HCT116 (cell line): Measurements from ENCODE around the gene PLEKHA8. TPM values are rescaled to one million over a fixed set of nuclear protein-coding genes. Genes with fewer than 3 reads are reported as not detected.

ENCODE experiments used
- ATAC-seq: fragments of 200-7000 bp; cut with Tn5 transposase; 2 replicates; pipeline ENCODE4 v1.9.1; 2020; ENCODE audit warnings: mild to moderate bottlenecking, moderate library complexity
- BruUV-seq: library from RNA; stranded (reverse); fragments of 400-500 nt; replicated peaks from 2 replicates; lab custom pipeline; 2021; lab: Mats Ljungman, UMichigan
- CTCF ChIA-PET: fragments of 300-600 bp; sonication (Branson Sonifier 250); formaldehyde crosslinking; loops from one replicate; lab custom pipeline; 2021; ENCODE audit warnings: antibody characterized with exemption; lab: Charles Lee
- POLR2A ChIA-PET: fragments of 300-600, 350-600 bp; sonication (Branson Sonifier 250); formaldehyde crosslinking; loops from one replicate; lab custom pipeline; 2021; ENCODE audit warnings: antibody characterized with exemption; lab: Charles Lee
- RAD21 ChIA-PET, 2 experiments: fragments of 300-600 bp; sonication (Branson Sonifier 250); formaldehyde crosslinking; loops; one replicate each; lab custom pipeline; 2023; ENCODE audit warnings: low total read pairs in 2 of 2; ENCODE audit not compliant: uncharacterized antibody in 2 of 2, unreplicated experiment in 2 of 2, low non-redundant PET in 1 of 2; lab: Charles Lee
- DNase-seq: peaks from one replicate; pipeline ENCODE4 v3.0.0-alpha.2; 2010; ENCODE audit warnings: low read depth, low spot score
- H2AFZ ChIP-seq: fragments of 200-600 bp; shearing (Covaris generic), sonication (generic); 2 replicates; pipeline ENCODE4 v1.6.1; 2017; ENCODE audit warnings: low read depth, mixed run types, mixed read lengths, antibody characterized with exemption, low read length; ENCODE audit not compliant: poor library complexity, severe bottlenecking
- H3K27ac ChIP-seq: 2 replicates; pipeline ENCODE4 v1.5.1; 2012; ENCODE audit warnings: low read depth, low read length
- H3K27me3 ChIP-seq: fragments of 200-600 bp; sonication (generic); 2 replicates; pipeline ENCODE4 v1.6.1; 2016; ENCODE audit warnings: mixed run types, low read length, mixed read lengths; ENCODE audit not compliant: insufficient read depth
- H3K36me3 ChIP-seq, 2 experiments: fragments of 200-500 bp in 1 of 2; fragments of 200-600 bp in 1 of 2; sonication (Bioruptor generic) in 1 of 2; sonication (generic) in 1 of 2; 2 replicates each; pipeline versions ENCODE4 v1.5.1 to v1.6.1; 2014 to 2016; ENCODE audit warnings: low read length in 2 of 2, inconsistent platforms in 1 of 2, mixed read lengths in 1 of 2, mixed run types in 1 of 2; ENCODE audit not compliant: insufficient read depth in 2 of 2, control insufficient read depth in 1 of 2
- H3K4me1 ChIP-seq, 2 experiments: fragments of 200-600 bp in 1 of 2; sonication (generic) in 1 of 2; 2 replicates each; pipeline versions ENCODE4 v1.5.1 to v1.6.1; 2012 to 2017; ENCODE audit warnings: low read length in 2 of 2, inconsistent platforms in 1 of 2, mild to moderate bottlenecking in 1 of 2, mixed read lengths in 1 of 2, mixed run types in 1 of 2, moderate library complexity in 1 of 2; ENCODE audit not compliant: insufficient read depth in 2 of 2, control insufficient read depth in 1 of 2
- H3K4me2 ChIP-seq: fragments of 200-600 bp; sonication (generic); 2 replicates; pipeline ENCODE4 v1.6.1; 2017; ENCODE audit warnings: mixed run types, low read length, mixed read lengths
- H3K4me3 ChIP-seq, 2 experiments: fragments of 200-600 bp in 1 of 2; sonication (generic) in 1 of 2; replicated peaks in 1 of 2; 2 replicates each; pipeline ENCODE4 v1.5.1; 2011 to 2016; ENCODE audit warnings: low read length in 2 of 2, control low read depth in 1 of 2, low read depth in 1 of 2, mild to moderate bottlenecking in 1 of 2, mixed read lengths in 1 of 2, mixed run types in 1 of 2
- H3K79me2 ChIP-seq: fragments of 200-600 bp; sonication (generic); 2 replicates; pipeline ENCODE4 v1.6.1; 2017; ENCODE audit warnings: mild to moderate bottlenecking, mixed run types, low read length, moderate library complexity, mixed read lengths; ENCODE audit not compliant: insufficient read depth
- H3K9ac ChIP-seq: fragments of 200-600 bp; sonication (generic); 2 replicates; pipeline ENCODE4 v1.6.1; 2016; ENCODE audit warnings: low read length, mixed read lengths
- H3K9me2 ChIP-seq: fragments of 200-600 bp; sonication (generic), shearing (Covaris generic); 2 replicates; pipeline ENCODE4 v1.6.1; 2017; ENCODE audit warnings: mixed run types, mild to moderate bottlenecking, moderate library complexity; ENCODE audit not compliant: insufficient read depth
- H3K9me3 ChIP-seq, 2 experiments: fragments of 200-500 bp in 1 of 2; fragments of 200-600 bp in 1 of 2; sonication (Bioruptor generic) in 1 of 2; sonication (generic) in 1 of 2; 2 replicates each; pipeline ENCODE4 v1.6.1; 2014 to 2017; ENCODE audit warnings: low read length in 2 of 2, mixed read lengths in 2 of 2, inconsistent platforms in 1 of 2, low read depth in 1 of 2, mild to moderate bottlenecking in 1 of 2, mixed run types in 1 of 2, moderate library complexity in 1 of 2; ENCODE audit not compliant: control insufficient read depth in 1 of 2, insufficient read depth in 1 of 2
- H4K20me1 ChIP-seq: fragments of 200-600 bp; sonication (generic), shearing (Covaris generic); 2 replicates; pipeline ENCODE4 v1.6.1; 2017; ENCODE audit warnings: mixed run types, mild to moderate bottlenecking, moderate library complexity; ENCODE audit not compliant: insufficient read depth
- CEBPB ChIP-seq: IDR thresholded peaks from 2 replicates; pipeline ENCODE4 v1.6.1; 2012; ENCODE audit warnings: low read depth
- YY1 ChIP-seq: IDR thresholded peaks from 2 replicates; pipeline ENCODE4 v1.6.1; 2011; ENCODE audit warnings: low read length, low read depth, moderate library complexity, mild to moderate bottlenecking; ENCODE audit not compliant: insufficient replicate concordance; ENCODE audit errors: extremely low read depth
- intact Hi-C: fragments of 100-400 bp; cut with micrococcal nuclease; formaldehyde crosslinking; loops from 2 replicates; pipeline ENCODE4 v1.10.0; 2022
- total RNA-seq: library from RNA; stranded (reverse); gene quantifications from one replicate; pipeline ENCODE4 v1.2.1, GENCODE V29; 2021; ENCODE audit not compliant: unreplicated experiment

PLEKHA8 gene
- total RNA-seq, 1 experiment from 2014 or later: 13.6 TPM

DNA sequence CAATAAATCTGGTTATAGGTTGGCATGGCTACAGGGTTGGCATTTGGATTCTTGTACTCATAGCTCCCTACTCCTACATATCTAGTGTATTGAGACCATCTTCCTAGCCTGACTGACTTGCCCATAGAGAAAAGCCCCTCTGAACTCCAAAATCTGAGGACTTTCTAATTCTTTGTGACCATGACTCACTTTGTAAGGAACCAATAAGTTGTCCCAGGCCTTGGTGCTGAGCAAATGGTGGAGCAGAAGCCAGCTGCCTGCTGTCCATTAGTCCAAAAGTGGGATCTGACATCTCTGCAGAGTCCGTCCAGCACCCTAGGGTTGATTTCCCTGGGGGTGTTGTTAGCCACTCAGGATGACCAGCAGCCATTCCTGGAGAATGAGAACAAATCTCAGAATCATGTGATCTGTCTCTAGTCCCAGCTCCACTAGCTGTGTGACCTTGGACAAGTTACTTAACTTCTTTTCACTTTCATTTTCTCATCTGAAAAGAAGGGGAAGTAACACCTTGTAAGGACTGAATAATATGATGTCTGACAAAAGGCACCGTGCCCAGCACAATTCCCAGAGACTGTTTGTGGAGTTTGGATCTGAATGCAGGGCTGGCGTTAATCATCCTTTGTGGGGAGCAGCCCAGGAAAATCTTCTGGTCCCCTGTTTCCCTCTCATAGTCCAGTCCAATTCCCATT lies 150.7 kb downstream of the PLEKHA8 start:
- H3K27me3 ChIP-seq: no peaks in the 10 kb centered on the region
- H2AFZ ChIP-seq: no peak overlapping the region
- ChIA-PET CTCF (no interaction called here), RAD21 (no interaction called here), POLR2A (no interaction called here)
- no peak overlapping the region for H3K4me3 ChIP-seq
- no peak overlapping the region for H3K27ac ChIP-seq
- TF ChIP-seq CEBPB: no peak
- TF ChIP-seq YY1: no peak
- no peaks in the 10 kb centered on the region for H3K9me2 ChIP-seq
- H3K9me3 ChIP-seq: no peaks in the 10 kb centered on the region
- no TSS peak for BruUV-seq
- no peaks in the 10 kb centered on the region for H3K36me3 ChIP-seq
- no peaks in the 10 kb centered on the region for H3K79me2 ChIP-seq
- no peaks in the 10 kb centered on the region for H3K4me1 ChIP-seq
- ATAC-seq (no peak), DNase-seq (no peak)
- intact Hi-C loops: no loop called here
- no peaks in the 10 kb centered on the region for H4K20me1 ChIP-seq
- H3K4me2 ChIP-seq: no peak overlapping the region
- H3K9ac ChIP-seq: no peak overlapping the region

Other genes starting within 250 kb of the PLEKHA8 start
- gene WIPF3, start 221.9 kb upstream of the PLEKHA8 start, total RNA-seq: 8.6 TPM
- gene SCRN1, start 38.6 kb upstream of the PLEKHA8 start, total RNA-seq: 76.8 TPM
- 13.6 TPM for gene FKBP14, start 1.7 kb upstream of the PLEKHA8 start, total RNA-seq
- 7.5 TPM for gene MTURN, start 106.6 kb downstream of the PLEKHA8 start, total RNA-seq